ENCODE results near the gene POU5F1. TPM values are rescaled to one million over a fixed set of nuclear protein-coding genes. Genes with fewer than 3 reads are reported as not detected.

POU5F1 gene
- total RNA-seq, 4 donors from 2014 or later = 1.0 TPM; not detected in 3

GRCh38 chr6:31162463-31163165, 7.9 kb downstream of the POU5F1 start:
- no peak for TF ChIP-seq CTCF (IDR thresholded peaks at IDR 0.05)
- TF ChIP-seq POLR2A (IDR thresholded peaks at IDR 0.05) = no peak
- Histone ChIP-seq H3K27ac (no peak overlapping the region), H3K4me1 (peaks cover 3 to 11% of the 10 kb centered on the region in 2 donors), H3K36me3 (no peaks in the 10 kb centered on the region), H3K4me3 (replicated peaks in 1 of 3) (no peak overlapping the region), H3K27me3 (no peaks in the 10 kb centered on the region), H3K9me3 (no peaks in the 10 kb centered on the region)
- no peak for DNase-seq
- intact Hi-C loops (cut with DNase I) = no loop called here
- 79 to 92% methylated on average over 9 to 12 of the region's 13 CpGs for WGBS, 2 donors

GRCh38 chr6:31161216-31162126, 9.0 kb downstream of the POU5F1 start:
- intact Hi-C loops (cut with DNase I) = no loop called here
- H3K27ac ChIP-seq = no peak overlapping the region
- no peaks in the 10 kb centered on the region for H3K36me3 ChIP-seq
- no peak overlapping the region for H3K4me3 ChIP-seq (replicated peaks in 1 of 3)
- TF ChIP-seq CTCF (IDR thresholded peaks at IDR 0.05) (no peak), POLR2A (IDR thresholded peaks at IDR 0.05) (no peak)
- DNase-seq = no peak
- H3K4me1 ChIP-seq = peaks cover 8 to 22% of the 10 kb centered on the region in 2 donors
- WGBS, 2 donors = 92 to 94% methylated on average over 16 to 18 of the region's 19 CpGs
- H3K27me3 ChIP-seq = no peaks in the 10 kb centered on the region
- H3K9me3 ChIP-seq = no peaks in the 10 kb centered on the region

- TF ChIP-seq CTCF (IDR thresholded peaks at IDR 0.05) = no peak
- TF ChIP-seq POLR2A (IDR thresholded peaks at IDR 0.05) = no peak
- H3K9me3 ChIP-seq = no peaks in the 10 kb centered on the region
- H3K36me3 ChIP-seq = peaks cover 0 to 3% of the 10 kb centered on the region in 2 donors
- intact Hi-C loops (cut with DNase I) = no loop called here
- WGBS, 2 donors = 5 to 7% methylated on average over 26 to 30 of the region's 35 CpGs
- H3K27ac ChIP-seq = no peak overlapping the region
- no peaks in the 10 kb centered on the region for H3K27me3 ChIP-seq
- DNase-seq = no peak
- H3K4me1 ChIP-seq = peaks cover 8 to 24% of the 10 kb centered on the region in 2 donors
- peak overlapping the region; percentile 27 to 40 (median 30) for H3K4me3 ChIP-seq (replicated peaks in 1 of 3)
Observed at GRCh38 chr6:31158863-31159855, 11.3 kb downstream of the POU5F1 start.

- 0 to 1% methylated on average over 46 of the region's 65 CpGs for WGBS, 2 donors
- no peaks in the 10 kb centered on the region for H3K9me3 ChIP-seq
- H3K27me3 ChIP-seq = no peaks in the 10 kb centered on the region
- TF ChIP-seq POLR2A (IDR thresholded peaks at IDR 0.05) (peak in 1 of 2 donors; percentile 54), CTCF (IDR thresholded peaks at IDR 0.05) (no peak)
- H3K4me1 ChIP-seq = peaks cover 8 to 24% of the 10 kb centered on the region in 2 donors
- intact Hi-C loops (cut with DNase I) = no loop called here
- peak within 1 kb of the TSS; percentile 27 to 54 (median 51) for H3K4me3 ChIP-seq (replicated peaks in 1 of 3)
- peak; percentile 99 for DNase-seq
- H3K36me3 ChIP-seq = peaks cover 0 to 3% of the 10 kb centered on the region in 2 donors
- peak within 1 kb of the TSS in 2 of 3 donors; percentile 42 to 65 for H3K27ac ChIP-seq
Observed at GRCh38 chr6:31158140-31158862, 12.2 kb downstream of the POU5F1 start, which contains the start of gene TCF19. TCF19 (plus strand) TSS chr6:31158589; CDS start chr6:31159470, 881 bp downstream.
